ENCODE measurements around the gene ALDH1A1.

ALDH1A1 gene

DNA sequence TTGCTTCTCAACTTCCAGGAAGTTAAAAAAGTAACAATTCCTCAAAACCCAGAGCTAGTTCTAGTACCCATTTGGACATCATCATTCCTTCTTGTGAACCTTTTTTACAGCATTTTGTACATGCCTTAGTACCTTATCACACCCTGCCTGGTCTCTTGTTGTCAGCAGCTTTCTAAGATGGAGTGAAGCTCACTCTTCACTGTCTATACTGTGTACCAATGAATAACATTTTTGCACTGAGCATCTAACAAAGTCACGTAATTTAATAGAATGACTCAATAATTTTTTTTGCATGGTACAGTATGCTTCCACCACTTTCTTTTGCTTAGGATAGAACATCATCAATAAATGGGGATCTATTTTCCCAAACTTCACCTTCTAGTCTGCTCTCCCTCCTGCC, 29.8 kb downstream of the ALDH1A1 start:
- in situ Hi-C loops (cut with HindIII; ENCODE audit: low sequenced_read_pairs), result no loop called here

DNA sequence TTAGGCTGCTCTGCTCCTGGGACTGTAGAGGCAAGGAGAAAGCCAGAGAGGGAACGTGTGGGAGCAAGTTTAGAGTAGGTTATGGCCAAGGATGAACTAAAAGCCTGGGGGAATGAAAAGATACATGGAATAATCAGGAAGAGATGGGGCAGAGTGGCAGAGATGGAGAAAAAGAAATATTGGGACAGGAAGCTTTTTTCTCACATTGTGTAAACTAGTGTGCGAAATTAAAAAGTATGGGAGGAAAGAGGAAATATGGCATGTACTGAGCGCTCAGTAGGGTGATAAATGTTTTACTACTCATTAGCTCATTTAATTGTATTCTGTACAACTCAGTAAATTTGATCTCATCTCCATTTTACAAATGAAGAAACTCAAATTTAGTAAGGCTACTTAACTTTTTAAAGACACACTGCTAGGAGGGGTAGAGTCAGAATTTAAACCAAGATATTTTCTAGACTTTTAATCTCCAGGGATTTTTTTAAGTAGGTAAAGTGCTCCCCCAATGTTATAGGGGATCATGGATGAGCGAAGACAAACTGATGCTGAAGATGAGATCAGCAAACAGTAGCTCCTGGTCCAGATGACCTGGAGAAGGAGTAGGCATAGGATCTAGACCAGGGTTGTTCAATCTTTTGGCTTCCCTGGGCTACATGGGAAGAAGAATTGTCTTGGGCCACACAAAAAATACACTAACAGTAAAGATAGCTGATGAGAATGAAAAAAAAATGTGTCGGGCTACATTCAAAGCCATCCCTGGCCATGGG, 30.8 kb downstream of the ALDH1A1 start:
- in situ Hi-C loops (cut with HindIII; ENCODE audit: low sequenced_read_pairs), result no loop called here

DNA sequence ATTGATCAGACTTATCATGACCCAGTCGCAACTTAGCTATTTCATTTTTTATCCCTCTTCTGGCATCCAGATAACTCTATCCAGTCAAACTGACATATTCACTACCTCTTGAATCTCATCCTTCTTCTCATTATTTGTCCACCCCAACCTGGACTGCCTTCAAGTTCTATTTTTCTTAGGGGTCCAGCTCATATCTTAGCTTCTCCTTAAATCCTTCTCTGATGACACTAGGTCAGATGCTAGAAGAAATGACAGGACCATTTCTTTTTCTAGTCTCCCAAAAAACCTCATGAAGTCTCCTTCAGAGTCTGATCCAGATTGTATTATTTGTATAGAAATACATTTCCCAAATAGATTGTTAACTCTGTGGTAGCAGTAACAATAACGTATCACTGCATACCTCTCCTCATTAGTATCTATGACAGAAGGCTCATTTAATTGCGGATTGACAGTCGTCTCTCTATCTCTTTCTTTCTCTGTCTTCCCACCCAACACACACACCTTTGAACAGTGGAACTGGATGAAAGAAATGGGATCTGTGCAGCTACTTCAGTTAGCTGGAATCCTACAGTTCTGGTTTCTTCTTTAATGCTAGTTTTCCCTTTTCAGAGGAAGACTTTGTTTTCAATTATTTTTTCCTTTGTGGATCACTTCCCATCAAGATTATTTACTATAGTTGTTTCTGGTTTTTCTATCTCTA, 33.5 kb downstream of the ALDH1A1 start:
- in situ Hi-C loops (cut with HindIII; ENCODE audit: low sequenced_read_pairs), result no loop called here

DNA sequence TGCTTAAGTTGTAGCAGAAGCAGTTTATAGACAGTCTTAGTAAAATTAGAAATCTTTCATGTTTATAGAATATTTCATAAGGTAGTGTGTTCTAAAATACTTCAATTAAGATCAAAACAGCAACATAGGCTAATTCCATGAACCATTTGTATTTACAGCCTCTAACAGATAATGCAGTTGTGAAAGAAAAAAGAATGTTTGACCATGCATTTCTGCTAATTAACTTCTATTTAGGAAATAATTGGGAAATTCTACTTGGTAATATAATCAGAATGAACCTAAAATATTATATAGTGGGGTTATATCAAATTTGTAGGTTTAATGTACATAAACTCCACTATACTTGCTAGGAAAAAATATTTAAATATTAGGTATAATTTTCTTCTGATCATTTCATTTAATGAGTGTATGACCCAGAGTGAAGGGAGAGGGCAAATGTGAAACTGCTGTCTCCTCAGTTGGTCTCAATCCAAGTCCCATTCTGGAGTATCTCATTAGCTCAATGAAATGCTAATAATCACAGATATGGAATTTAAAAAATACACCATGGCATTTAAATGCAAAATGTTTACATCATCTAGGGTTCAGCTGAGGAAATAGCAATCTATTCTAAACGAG, 34.9 kb downstream of the ALDH1A1 start:
- in situ Hi-C loops (cut with HindIII; ENCODE audit: low sequenced_read_pairs), result no loop called here

DNA sequence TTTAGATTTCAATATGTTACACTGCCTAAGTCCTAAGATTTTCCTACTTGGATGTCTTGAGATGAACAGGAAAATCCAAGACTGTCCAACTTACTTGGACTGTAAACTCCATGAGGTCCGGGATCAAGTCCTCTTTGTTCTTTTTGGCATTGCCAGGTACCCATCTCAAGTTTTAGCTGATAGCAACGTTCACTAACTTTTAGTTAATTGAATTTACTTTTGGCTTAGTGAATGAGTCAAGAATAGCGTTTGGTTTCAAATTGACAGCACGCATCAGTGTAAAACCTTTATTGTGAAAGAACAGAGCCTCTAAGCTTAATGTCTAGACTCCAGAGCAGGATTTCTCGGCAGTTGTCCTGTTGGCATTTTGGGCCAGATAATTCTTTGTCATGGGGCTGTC, 37.2 kb downstream of the ALDH1A1 start:
- in situ Hi-C loops (cut with HindIII; ENCODE audit: low sequenced_read_pairs), result no loop called here

DNA sequence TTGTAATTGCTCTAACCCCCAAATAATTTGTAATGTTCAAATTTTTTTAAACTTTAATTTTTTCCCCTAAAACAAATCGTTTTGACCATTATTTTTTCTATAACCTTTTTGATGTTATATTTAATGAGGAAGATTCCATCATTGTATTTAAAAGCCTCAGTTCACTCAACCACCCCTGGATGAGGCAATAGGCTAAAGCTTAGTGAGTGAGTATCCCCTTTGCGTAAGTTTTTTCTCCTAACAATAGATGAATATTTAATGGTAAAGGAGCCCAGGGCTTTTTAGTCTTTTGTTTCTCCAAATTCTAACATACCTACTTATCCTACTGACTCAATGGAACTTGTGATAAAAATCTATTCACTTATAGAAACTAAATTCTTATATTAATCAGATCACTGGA, 38.1 kb downstream of the ALDH1A1 start:
- in situ Hi-C loops (cut with HindIII; ENCODE audit: low sequenced_read_pairs), result no loop called here

DNA sequence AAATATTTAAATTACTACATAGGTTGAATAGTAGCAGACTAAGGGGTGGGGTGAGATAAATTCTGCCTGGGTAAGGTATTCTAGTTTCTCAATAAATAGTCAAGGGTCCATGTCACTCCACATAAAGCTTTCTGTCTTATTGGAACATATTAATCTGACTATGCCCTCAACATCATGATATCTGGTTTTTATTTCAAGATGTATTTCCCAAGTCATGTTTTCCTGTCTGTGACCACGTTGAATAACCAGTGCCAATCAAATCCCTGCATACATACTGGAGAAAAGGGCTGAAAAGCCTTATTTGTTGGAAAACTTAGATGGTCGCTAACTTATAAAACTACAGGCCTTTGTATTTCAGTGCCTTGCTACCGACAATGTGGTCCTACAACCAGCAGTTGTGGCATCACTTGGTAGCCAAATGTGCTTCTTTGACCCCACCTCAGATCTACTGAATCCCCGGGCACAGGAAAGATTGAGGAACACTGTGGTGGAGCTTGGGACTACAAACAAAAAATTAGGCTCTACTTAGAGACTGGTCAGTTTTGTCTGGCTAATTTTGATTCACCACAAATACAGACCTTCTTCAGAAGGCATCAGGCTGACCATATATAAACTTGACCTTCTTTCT, 39.4 kb downstream of the ALDH1A1 start:
- in situ Hi-C loops (cut with HindIII; ENCODE audit: low sequenced_read_pairs), result no loop called here

DNA sequence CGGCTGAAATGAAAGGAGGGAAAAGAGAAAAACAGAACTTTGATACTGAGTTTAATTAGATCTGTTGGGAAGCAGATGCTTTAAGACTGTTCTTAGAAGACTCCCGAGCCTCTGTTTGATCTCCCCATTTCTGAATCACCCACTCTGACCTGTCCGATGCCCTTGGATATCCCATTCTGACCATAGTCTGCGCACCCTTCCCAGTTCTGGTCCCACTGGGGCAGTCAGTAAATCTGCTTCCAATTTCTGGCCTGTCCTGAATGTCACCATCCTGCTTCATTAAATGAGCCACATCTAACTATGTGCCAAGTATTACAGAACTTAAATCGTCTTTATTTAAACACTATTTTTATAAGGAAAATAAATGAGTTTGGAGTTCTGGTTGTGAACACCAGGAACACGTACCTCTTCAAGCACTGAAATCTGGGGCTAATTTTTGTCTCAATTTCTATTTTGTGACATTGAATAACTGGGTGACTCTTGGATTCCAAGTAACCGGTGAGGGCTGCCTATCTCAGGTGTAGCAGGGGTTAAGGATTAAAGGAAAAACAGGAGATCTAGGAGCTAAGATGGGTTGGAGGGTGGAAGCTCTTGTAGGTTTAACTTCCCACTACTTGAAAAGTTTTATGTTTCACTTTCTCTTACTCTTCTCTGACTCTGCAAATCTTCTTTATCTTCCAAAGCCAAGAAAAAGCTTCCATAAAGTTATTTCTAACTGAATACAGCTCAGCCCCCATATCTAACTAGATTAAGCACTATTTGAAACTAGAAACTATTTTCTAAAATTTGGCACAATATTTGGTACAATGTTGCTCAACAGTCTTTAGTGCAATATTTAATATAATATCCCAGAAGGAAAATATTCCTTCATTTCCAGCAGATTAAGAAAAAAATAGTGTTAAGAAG, 40.1 kb downstream of the ALDH1A1 start:
- in situ Hi-C loops (cut with HindIII; ENCODE audit: low sequenced_read_pairs), result no loop called here

DNA sequence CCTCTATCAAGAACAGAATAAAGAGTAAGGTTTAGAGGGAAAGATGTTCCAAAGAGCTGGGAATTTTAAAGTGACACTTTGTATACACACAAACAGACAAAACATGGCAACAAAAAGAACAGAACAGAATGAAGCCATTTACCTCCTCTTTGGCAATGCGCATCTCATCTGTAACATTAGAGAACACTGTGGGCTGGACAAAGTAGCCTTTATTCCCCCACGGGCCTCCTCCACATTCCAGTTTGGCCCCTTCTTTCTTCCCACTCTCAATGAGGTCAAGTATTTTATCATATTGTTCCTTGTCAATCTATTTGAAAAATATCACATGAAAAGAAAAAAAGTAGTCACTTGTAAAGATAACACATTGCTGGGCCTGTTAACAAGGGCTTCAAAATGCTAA, 41.0 kb downstream of the ALDH1A1 start:
- in situ Hi-C loops (cut with HindIII; ENCODE audit: low sequenced_read_pairs), result no loop called here

DNA sequence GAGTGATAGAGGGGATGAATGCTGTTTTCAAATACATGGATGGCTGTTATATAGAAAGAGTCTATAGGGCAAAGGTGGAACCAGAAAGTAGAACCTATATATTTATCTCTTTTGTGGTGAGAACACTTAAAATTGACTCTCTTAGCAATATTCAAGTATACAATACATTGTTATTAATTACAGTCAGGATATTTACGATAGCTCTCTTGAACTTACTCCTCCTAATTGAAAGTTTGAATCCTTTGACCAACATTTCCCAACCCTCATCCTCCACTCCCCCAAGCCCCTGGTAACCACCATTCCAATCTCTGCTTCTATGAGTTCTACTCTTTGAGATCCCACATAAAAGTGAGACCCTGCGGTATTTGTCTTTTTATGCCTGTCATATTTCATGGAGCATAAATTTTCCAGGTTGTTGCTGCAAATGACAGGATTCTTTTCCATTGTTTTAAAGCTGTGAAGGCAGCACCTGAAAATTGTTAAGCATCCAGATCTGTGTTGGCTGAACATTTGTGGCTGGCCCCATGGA, 41.5 kb downstream of the ALDH1A1 start:
- in situ Hi-C loops (cut with HindIII; ENCODE audit: low sequenced_read_pairs), result no loop called here

DNA sequence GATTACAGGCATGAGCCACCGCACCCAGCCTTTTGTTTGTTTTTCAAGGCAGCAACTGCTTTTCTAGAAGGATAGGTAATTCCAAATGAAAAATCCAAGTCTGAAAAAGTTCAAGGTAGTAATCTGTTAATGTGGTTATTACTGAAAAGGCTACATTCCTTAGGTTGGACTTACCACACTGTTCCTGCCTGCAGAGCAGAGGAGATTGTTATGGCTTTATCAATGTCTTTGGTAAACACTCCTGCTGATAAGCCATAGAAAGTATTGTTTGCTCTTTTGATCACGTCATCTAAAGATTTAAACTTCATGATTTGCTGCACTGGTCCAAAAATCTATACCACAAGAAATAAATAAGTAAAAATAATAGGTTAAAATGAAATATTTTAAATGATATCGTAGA, 43.4 kb downstream of the ALDH1A1 start:
- in situ Hi-C loops (cut with HindIII; ENCODE audit: low sequenced_read_pairs), result no loop called here

DNA sequence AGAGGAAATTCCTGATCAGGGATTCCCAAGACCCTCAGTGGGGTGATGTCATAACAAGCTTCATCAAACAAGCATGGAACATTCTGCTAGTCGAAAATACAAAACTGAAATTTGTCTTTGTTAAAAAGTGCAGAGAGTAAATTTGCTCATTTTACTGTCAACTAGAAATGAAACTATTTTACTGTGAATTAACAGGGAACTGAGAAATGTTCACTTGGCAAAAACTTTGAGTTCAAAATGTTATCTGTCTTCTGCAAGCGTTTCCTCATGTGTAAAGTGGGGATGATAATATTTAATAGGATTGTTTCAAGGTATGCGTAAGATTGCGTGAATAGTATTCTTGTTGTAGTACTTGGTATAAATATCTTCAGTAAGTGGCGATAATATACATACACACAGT, 45.4 kb downstream of the ALDH1A1 start:
- in situ Hi-C loops (cut with HindIII; ENCODE audit: low sequenced_read_pairs), result no loop called here

DNA sequence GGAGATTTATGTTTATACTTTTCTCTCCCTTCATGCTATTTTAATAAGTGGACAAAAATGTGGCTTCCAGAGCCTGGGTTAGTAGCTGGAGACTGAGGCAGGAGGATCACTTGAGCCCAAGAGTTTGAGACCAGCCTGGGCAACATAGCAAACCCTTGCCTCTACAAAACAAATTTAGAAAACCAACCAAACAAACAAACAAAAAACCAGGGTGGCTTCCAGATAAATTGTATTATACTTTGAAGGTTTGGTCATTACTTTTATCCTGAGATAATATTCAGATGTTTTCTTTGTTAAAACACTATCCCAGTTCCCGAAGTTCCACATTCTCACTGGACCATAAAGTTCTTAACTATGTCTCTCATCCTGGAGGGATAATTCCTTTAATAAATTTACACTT, 46.0 kb downstream of the ALDH1A1 start:
- in situ Hi-C loops (cut with HindIII; ENCODE audit: low sequenced_read_pairs), result no loop called here

DNA sequence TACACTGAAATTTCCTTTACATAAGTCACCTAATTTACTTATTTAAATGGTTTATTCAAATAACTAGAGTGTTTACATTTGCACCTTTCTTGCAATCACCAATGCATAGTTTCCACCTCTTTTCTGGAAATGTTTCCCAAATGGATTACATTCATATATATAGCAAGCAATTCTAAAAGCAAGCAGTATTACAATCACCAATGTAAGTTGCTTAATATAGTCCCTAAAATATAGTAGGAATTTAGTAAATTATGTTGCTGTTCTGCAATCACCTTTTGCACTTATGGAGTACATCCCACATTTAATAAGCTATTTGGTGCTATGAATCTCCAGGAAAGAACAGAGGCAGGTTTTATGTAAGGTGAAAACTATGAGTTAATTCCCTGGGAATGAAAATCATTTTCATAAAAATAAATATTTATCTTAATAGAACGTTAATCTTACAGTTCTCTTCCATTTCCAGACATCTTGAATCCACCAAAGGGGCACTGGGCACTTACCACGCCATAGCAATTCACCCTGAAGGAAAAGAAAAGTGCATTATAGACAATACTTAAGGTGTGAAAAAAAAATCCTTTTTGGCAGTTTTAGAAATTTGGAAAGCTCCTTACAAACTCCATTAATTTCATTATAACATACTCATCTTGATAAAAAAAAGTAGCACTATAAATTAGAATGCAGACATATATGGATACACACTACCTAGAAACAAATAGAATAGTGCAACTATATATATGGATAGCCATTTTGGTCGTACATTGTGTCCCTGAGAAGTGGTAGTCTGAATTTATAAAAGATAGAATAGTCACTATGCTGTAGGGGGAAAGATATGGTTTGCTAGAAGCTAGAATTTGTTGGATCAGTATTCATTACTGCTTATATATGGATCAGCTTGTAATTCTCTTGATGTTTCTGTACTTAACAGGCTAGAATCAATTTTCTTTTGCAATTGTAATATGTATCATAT, 47.1 kb downstream of the ALDH1A1 start:
- in situ Hi-C loops (cut with HindIII; ENCODE audit: low sequenced_read_pairs), result no loop called here

DNA sequence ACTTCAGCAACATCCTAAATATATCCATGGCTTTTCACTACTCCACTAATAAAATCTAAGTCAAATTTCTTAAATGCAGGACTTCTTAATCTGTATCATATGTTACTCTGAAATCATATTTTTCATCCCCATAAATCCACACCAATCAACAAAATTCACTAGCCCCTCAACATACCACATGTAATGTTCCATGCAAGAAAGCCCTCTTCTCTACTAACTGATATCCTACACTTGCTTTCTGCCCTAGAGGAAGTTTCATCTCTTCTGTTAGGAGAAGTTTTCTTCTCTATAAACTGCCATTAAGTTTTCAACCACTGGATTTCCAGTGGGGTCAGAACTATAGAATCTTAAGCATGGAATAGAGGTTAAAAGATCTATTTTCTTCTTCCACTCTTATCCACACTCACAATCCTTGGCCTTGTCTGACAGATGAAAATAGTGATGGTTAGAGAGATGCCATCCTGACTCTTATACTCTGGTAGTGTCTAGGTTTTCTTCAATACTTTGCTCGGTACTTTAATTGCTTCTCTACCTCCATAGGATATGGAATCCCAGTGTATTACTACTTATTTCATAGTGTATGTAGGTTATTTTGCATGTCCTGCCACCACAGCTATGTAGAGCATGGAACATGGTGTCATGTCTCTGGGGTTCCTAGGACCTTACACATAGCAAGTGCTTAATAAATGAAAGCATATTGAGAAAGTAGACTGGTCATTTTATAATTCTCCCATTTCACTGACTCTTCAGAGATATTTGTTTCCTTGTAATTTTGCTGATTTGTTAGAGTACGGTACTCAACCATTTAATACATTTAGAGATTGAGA, 48.4 kb downstream of the ALDH1A1 start:
- in situ Hi-C loops (cut with HindIII; ENCODE audit: low sequenced_read_pairs), result no loop called here

DNA sequence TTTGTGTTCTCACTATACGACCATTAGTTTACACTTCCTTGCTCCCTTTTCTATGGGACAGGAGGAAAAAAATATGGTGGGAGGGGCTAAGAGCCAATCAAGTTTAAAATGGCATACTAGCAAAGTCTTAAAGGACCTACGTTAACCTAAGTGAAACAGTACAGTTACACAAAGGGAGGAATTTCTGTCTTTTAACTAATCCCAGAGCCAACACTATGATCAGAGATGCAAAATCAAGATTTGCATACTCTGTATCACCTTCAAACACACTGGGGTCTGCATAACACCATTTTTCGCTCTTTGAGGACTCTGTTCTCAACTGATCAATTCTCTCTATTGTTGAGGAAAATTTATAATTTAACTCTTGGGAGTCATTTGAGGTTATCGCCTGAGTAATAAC, 49.8 kb downstream of the ALDH1A1 start:
- in situ Hi-C loops (cut with HindIII; ENCODE audit: low sequenced_read_pairs), result no loop called here

DNA sequence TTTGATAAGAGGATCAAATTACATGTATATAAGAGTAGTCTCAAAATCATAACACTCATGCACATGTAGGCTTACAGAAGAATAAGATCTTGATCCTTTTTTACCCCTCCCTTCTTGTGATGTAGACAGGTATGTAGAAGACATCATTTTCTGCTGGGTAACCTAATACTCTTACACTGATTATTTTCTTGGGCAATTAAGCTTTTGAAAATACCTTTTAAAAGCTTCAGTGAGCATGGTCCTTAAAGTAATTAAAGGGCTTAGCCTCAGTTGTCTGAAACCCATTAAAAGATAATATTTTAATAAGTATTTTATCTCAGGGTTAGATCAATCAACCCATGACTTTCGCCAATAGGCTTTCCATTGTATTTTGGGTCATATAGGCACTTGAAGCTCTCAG, 50.6 kb downstream of the ALDH1A1 start:
- in situ Hi-C loops (cut with HindIII; ENCODE audit: low sequenced_read_pairs), result no loop called here

DNA sequence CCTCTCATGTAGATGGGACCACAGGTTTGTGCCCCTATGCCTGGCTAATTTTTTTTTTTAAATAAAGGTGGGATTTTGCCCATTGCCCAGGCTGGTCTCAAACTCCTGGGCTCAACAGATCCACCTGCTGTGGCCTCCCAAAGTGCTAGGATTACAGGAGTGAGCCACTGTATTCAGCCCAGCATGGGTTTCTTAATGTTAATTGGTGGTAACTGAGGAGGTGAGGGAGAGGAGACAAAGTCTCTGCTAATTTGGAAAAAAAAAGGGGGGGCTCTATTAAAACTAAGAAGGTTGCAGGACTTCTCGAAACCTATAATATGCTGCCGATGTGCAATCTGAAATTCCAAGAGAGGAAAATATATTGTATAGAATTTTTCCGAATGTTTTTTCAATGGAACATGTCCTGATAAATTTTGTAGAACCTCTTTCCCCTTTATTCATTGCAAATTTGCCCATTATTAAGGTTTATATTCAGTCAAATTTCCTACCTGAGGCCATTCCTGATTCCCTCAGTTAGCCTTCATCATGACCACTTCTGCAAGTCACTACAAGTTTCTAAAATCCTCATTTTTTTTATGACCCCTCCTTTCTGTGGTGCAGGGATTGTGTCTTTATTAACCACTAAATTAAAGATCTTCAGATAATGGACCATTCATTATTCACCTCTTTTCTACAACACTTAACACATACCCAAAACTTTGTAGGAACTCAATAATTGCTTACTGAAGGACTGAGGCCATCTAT, 52.9 kb downstream of the ALDH1A1 start:
- in situ Hi-C loops (cut with HindIII; ENCODE audit: low sequenced_read_pairs), result loop anchor here (25.0 kb wide), 1 partner anchor 287 kb away; no protein-coding TSS in a partner anchor

Data from DLD1 (cell line).